Activated gamma-delta T cell treated with anti-CD3 and anti-CD28 coated beads, Interleukin-2, amount 50 U/mL, for 16 hours (primary cell): Measurements from ENCODE around the gene CNIH3.
"Not testable (repeated sequence)": the region's sequence is repeated elsewhere in the genome, so short reads cannot be mapped to it uniquely, and the experiment has no call there.

Experiments
- DNase-seq: peaks from one replicate; pipeline ENCODE4 v3.0.0-alpha.2; 2020; ENCODE audit warnings: low read depth

CNIH3 gene

DNA sequence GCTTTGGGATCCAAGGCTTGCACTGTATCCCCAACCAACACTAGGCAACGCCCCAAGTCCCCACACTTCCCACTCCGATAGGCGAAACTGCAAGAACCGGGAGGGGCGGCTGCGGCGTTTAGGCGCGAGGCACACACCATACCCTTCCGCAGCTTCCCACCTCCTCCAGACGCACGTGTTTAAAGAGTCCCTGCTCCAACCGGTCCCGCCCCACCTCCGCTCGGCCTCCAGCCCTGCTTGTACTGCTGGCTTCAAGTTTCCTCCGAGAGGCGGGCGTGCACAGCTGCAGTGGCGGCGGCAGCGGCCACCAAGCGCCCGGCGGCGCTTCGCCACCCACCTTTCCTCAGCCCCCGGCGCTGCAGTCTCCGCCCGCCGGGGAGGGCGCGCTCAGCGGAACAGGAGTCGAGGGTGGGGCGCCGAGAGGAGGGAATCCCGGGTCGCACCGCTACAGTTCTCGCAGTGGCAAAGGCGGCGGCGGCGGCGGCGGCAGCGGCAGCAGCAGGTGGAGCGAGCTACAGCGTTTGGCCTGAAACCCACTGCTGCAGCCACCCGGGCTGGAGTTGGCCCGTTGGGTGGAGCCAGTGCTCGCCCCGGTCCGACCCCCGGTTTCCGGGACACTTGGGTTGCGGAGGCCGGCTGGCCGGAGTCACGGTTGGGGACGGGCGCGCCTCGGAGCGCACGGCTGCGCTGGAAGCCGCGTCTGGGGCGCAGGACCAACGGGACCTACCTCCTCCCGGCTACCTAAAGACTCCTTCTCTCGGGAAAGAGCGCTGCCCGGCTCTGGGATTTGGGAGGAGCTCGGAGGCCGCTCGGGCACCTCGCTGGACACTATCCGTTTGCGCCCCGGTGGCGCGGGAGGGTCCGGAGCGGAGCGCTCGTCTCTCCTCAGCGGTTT, at the start of gene CNIH3:
Gene CNIH3, plus strand, starts transcription at position 457 of the 895 bp plus-strand sequence. CDS start 858 bp downstream, outside the sequence.
- DNase-seq = no peak

DNA sequence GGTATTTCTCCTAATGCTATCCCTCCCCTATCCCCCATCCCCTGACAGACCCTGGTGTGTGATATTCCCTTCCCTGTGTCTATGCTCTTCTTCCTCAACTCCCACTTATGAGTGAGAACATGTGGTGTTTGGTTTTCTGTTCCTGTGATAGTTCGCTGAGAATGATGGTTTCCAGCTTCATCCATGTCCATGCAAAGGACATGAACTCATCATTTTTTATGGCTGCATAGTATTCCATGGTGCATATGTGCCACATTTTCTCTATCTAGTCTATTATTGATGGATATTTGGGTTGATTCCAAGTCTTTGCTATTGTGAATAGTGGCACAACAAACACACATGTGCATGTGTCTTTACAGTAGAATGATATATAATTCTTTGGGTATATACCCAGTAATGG, 49.6 kb upstream of the CNIH3 start:
- not testable (repeated sequence) for DNase-seq

DNA sequence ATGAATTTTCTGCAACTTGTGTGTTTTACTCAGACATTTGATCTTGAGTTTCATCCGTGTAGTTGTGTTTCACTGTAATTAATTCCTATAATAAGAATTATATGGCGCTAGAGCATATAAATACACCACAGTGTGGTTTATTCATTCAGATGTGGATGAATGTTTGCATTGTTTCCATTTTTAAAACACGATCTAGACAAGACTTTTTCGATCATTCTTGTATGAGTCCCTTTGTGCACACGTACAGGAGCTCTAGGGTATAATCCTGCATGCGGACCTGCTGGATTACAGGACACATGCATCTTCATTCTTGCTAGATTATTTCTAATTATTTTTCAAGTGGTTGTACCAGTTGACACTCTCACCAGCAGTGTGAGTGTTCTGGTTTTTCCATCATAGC, 46.8 kb upstream of the CNIH3 start:
- DNase-seq = no peak

DNA sequence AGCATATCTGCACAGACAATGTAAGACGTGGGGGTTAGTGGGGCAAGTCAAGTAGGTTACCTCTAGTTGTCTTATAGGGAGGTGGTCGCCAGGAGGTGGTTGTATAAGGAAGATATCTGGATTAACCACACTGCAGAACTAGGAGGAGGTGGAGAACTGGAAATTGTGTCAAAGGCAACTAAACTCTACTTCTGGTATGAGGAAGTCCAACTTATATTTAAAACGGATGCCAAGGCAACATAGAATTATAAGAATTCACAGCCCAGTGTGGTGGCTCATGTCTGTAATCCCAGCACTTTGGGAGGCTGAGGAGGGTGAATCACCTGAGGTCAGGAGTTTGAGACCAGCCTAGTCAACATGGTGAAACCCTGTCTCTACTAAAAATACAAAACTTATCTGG, 44.1 kb upstream of the CNIH3 start:
- DNase-seq = not testable (repeated sequence)

DNA sequence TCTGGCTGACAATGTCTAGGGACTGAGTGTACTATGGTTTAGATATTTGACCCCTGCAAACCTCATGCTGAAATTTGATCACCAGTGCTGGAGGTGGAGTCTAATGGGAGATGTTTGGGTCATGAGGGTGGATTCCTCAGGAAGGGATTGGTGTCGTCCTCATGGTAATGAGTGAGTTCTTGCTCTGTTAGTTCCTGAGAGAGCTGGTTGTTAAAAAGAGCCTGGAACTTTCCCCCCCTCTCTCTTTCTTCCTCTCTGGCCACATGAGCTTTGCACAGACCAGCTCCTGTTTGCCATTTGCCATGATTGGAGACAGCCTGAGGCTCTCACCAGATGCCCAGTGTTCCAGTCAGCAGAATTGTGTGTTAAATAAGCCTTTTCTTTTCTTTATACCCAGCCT, 36.6 kb upstream of the CNIH3 start:
- no peak for DNase-seq

DNA sequence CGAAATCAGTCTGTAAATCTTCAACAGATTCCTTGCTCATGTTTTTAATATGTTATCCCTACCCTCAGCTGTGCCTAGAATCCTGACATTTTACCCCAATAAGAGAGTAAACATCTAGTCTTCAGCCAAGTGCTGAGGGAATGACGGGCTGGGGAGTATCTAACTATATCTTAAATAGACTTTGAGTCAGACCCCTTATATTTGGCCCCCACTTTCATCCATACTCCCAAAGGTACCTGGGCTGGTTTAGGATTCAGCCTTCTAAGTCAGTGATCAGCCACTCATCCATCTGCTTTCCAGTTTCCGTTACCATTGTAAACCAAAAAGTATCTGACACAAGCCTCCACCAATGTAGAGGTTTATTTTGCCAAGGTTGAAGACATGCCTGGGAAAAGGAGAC, 36.1 kb upstream of the CNIH3 start:
- DNase-seq = no peak

DNA sequence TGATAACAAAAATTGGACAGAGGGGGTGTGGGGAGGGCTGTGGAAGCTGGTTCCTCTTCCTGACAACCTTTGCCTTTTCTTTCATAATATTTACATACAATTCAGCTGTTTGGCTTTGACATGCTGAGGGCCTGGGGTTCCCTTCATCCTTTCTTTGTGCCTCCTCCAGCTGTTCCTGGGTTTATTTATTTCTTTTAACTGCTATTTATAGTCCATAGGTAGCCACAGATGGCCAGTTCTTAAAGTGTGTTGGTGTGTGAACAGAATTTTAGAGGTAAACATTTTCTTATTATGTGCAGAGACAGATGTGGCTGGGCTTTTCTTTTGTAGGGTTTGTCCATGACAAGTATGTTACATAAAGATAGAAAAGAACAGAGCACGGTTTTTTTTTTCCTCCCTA, 34.1 kb upstream of the CNIH3 start:
- no peak for DNase-seq

DNA sequence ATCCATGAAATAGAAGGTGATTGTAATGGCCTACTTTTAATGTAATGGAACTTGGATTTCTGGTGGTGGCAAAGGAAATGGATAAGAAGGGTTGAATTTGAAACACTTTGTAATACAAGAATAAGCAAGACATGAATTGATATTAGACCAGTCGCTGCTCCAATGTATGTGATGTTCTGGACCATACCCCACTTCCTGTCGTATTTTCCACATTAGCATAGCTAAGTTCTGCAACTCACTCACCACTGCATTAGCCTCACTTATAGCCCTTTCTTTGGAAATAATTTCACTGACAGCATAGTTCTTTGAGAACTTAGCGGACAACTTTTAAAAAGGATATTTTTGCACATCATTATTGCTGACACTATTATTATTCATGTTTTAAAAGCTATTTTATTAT, 32.3 kb upstream of the CNIH3 start:
- DNase-seq = no peak

DNA sequence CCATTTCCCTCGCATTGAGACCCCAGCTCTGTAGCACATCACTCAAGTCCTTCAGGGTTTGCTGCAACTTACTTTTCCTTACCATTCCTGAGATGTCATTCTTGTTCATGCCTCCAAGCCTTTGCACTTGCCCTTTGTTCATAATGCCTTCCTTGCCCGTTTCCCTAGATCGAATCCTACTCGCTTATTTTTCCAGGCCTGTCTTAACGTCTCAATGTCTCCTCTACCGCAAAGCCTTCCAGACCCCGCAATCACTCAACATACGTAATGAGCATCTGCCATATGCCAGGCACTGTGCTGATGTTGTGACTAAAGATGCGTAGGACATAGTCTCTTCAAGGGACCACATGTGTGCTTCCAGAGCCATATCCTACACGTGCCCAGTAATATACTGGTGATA, 31.1 kb upstream of the CNIH3 start:
- no peak for DNase-seq

DNA sequence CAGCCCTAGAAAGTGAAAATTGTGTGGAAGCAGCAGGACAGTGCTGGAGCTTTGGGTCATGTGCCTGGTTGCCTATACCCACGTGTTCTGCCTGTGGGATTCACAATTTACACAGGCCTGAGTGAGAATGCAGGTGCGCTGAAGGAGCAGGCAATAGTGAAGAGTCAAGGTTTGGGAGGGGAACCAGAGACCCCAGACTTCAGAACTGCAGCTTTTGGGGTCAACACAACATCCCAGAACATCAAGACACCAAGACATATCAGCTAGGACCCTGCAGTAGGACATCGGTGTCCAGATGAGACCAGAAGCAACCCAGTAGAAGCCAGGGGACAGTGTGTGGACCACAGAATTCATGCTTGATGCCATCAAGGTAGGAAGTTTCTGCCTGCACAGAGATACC, 29.1 kb upstream of the CNIH3 start:
- DNase-seq = no peak

DNA sequence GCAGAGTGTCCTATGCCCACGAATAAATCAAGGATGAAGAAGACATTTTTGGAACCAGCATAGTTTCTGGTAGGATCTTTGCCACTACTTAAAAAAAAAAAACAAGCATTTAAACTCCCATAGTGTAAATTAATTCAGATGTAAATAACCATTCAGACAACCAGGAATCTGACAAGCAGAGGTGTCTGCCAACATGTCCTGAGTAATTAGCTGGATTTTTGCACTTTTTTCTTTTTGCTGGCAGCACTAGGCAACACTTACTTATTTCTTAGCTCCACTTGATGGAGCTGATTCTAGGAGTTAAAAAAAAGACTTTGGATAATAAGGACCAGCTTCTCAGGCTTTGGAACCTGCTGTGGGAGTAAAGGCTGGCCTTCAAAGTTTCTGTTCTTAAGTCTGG, 27.6 kb upstream of the CNIH3 start:
- no peak for DNase-seq

DNA sequence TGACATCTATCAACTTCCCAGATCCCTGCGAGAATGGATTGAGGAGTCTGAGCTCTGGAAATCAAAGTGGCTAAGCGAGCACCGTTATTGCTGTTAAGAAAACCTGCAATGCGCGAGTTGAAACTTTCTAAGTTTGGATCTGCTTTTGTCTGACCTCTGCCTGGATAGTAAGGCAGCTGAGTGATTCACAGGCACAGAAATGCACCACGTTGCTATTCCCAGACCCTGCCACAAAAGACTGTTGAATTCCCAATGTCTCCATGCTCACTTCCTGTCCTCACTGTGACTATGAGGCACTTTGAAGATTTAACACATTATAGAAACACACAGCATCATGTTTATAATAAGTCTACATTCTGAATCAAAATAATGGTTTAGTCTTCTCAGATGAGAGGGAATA, 27.1 kb upstream of the CNIH3 start:
- DNase-seq = no peak

DNA sequence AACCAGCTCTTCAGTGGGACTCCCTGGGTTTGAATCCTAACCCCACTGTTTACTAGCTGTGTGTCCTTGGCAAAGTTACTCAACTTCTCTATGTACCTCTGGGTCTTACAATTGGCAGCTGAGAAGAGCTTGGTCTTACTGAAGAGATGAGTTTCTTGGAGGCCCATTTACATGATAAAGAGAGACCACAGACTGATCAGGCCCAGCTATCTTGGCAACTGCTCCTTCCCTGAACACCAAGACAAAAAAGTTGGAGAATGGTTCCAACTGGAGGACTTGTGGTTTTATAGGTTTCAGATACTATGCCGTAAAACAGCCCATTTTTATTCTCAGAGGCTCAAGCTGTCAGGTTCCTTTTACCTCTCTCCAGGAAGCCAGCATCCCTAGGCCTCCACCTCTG, 24.8 kb upstream of the CNIH3 start:
- DNase-seq = no peak

DNA sequence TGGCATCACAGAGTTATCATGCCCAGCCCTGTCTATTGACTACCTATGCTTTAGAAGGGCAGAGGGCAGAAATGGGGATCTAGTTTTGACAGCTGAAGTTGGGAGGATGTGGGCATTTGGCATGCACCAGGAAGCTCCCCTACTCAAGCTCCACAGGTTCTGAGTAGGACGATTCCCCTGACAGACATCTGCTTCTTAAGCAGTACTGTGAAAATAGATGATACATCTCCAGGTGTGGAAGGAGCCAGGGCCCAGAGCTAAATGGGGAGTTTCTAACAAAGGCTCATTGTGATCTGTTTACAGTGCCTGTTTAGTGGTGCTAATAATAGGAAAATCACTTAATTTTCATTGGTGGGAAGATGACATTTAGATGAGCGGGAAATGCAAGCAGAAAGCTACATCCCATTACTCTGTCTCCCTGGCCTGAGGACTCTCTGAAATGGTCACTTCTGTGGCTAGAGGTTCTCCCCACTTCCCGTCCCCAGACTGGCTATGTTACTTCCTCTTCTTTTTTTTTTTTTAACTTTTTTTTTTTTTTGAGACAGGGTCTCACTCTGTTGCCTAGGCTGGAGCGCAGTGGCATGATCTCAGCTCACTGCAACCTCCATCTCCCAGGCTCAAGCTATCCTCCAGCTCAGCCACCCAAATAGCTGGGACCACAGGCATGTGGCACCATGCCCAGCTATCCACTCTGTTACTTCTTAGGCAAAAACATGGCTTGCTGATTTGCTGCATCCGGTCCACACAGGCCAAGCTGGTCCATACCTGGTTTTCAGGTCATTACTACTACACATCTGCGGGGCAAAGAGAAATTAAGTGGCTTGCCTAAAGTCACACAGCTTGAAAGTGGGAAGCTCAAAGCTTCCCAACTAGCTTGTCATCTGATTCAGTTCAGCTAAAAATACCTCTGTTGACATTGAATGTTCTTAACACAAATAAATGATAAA, 23.2 kb upstream of the CNIH3 start:
- no peak for DNase-seq

DNA sequence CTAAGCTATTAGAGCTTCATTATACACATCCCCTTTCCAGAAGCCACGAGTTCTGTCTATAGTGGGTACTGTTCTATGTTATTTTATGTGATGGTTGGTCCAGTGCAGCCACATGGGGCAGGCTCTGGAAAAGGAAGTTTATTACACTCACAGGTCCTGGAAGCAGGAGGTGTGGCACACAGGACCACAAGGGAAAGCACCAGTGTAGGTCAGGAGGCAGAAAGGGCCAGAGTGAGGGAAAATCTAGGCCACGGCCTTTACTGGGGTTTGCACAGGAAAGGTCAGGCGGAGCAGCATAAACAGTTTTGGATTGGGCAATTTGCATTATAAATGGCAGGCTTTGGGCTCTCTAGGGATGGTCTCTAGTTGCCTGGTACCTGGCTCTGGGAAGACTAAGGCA, 21.8 kb upstream of the CNIH3 start:
- no peak for DNase-seq

DNA sequence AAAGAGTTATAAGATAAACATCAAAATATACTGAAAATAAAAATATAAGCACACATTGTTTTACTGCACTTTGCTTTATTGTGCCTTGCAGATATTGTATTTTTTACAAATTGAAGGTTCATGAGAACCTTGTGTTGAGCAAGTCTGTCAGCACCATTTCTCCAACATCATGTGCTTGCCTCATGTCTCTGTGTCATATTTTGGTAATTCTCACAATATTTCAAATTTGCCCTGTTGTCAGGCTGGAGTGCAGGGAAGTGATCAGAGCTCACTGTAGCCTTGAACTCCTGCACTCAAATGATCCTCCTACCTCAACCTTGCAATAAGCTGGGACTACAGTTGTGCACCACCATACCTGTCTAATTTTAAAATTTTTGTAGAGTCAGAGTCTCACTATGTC, 21.3 kb upstream of the CNIH3 start:
- no peak for DNase-seq

DNA sequence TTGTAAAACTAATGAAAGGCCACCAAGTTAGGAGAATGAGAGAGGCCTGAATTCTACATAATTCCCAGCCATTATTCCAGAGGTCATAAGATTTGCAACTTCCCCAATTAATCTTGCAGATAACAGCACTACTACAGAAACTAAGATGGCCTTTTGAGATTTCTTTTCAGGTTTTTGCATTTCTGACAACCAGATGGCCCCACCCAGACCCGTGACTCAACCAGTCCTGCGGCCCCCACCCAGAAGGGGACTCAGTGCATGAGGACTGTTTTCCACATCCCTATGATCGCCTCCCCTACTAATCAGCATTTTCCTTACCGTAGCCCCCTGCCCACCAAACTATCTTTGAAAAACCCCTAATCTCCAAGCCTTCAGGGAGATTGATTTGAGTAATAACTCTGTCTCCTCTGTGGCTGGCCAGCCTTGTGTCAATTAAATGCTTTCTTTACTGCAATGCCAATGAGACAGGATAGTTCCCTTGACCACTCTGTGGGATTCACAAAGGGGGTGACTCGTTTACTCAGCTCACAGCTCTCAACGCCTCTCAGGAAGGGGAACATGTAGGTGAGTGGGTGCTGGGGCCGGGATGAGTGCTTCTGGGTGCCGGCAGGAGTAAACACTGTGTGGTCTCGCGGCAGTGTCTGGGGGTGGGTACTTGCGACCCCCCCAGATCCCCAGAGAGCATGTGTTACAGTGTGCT, 10.5 kb upstream of the CNIH3 start:
- DNase-seq = no peak

DNA sequence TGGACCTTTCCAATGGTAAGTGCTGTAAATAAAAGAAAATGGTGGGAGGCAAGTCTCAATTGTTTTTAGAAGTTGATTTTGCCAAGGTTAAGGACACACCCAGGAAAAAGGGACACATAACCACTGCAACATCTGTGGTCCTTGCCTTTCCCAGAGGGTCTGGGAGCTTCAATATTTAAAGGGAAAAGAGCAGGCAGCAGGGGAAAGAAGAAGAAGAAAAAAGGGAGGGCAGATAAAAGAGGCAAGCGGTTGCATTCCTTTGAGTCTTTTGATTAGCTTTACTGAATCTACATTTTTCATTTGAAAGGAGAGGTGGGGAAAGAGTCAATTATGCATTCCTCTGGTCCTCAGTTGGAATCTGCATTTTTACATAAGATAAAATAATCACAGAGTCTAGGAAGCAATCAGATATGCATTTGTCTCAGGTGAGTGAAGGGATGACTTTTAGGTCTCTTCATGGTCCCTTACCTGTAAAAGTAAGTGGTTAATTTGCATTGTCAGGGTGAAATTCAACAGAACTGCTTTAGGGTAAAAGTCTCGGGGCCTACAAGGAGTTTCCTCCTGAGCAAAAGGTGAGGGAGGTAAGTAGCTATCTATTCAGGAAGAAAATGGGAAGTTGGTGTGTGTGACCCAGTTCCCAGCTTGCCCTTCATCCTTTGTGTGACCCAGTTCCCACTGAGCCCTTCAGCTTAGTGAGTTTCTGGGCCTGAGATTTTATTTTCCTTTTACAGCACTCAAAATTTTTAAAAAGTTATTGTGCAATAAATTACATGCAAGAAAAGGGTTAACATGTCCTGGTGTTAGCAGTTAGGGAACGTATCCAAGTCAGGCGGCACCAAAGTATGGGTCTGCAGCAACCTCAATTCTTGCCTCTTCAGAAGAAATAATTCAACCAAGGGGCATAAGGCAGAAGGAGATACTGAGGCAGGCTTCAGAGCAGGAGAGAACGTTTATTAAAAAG, 8.6 kb upstream of the CNIH3 start:
- no peak for DNase-seq

DNA sequence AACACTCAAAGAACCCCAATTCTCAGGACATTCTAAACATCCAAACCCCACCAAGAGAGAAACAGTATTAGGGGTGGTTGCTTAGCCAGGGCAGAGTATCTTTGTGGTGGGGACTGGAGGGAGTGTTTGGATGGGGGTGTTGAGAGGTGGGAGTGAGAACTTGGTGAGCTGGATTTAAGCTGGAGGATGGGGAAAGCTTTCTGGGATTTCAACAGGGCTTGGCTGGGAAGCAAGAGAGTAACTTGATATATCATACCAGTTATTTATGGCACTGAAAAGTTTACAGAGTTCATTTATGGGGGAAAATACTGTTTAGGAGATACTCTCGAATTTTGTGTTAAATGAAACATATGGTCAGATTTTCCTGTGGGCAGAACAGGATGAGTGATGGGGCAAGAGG, 6.8 kb upstream of the CNIH3 start:
- DNase-seq = no peak

DNA sequence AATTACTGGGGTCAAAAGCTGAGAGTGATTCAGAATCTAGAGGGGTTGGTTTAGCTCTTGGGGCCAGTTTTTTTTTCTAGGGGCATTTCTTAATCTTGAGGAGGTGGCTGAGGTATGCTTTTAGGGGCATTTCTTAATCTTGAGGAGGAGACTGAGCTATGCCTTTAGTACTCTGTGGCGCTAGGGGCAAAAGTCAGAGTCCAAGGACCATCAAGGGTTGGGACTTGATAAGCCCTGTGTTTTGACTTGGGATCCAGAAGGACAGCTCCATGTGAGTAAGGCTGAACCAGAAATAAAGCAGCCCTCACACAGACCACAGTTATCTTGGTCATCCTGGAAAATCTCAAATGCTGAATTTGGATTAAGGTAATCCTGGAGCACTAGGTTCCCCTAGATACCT, 3.9 kb upstream of the CNIH3 start:
- DNase-seq = no peak

DNA sequence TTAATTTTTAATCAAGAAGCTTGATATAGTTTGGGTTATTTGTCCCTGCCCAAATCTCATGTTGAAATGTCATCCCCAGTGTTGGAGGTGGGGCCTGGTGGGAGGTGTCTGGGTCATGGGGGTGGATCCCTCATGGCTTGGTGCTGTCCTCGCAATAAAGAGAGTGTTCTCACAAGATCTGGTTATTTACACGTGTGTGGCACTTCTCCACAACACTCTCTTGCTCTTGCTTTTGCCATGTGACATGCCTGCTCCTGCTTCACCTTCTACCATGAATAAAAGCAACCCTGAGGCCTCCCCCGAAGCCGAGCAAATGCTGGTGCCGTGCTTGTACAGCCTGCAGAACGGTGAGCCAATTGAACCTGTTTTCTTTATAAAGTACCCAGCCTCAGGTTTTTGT, 2.6 kb upstream of the CNIH3 start:
- no peak for DNase-seq
